Measurements from ENCODE around the gene TAPBPL.
"Not testable (repeated sequence)": the region's sequence is repeated elsewhere in the genome, so short reads cannot be mapped to it uniquely, and the experiment has no call there.

TAPBPL gene

GRCh38 chr12:6466184-6466573 is 14.3 kb downstream of the TAPBPL start:
- Mint-ChIP-seq H3K27me3 (no peaks in the 10 kb centered on the region), H3K9me3 (peaks cover 0 to 4% of the 10 kb centered on the region in 2 donors), H3K4me1 (peaks cover 88% of the 10 kb centered on the region), H3K27ac (peak overlapping the region in 1 of 2 donors; percentile 94), H3K4me3 (peak overlapping the region; percentile 51 to 60)
- DNase-seq (no peak), ATAC-seq (no peak)

GRCh38 chr12:6466751-6467150 is 14.9 kb downstream of the TAPBPL start:
- DNase-seq, ATAC-seq, H3K27me3 Mint-ChIP-seq, H3K9me3 Mint-ChIP-seq: not testable (repeated sequence)
- peak overlapping the region; percentile 78 to 88 for H3K4me3 Mint-ChIP-seq
- H3K27ac Mint-ChIP-seq, result peak overlapping the region; percentile 14 to 27
- peaks cover 87% of the 10 kb centered on the region for H3K4me1 Mint-ChIP-seq

- Mint-ChIP-seq H3K4me1 (peaks cover 83% of the 10 kb centered on the region), H3K4me3 (peak overlapping the region; percentile 78 to 88), H3K27ac (peak overlapping the region in 1 of 2 donors; percentile 82)
- not testable (repeated sequence) for H3K9me3 Mint-ChIP-seq, H3K27me3 Mint-ChIP-seq, DNase-seq, ATAC-seq
Measured at GRCh38 chr12:6467571-6468282, 15.9 kb downstream of the TAPBPL start.

- ATAC-seq (no peak), DNase-seq (no peak)
- peak overlapping the region in 1 of 2 donors; percentile 10 for H3K27ac Mint-ChIP-seq
Measured at GRCh38 chr12:6468283-6468575, 16.4 kb downstream of the TAPBPL start.

GRCh38 chr12:6469092-6469491 is 17.2 kb downstream of the TAPBPL start:
- peak overlapping the region; percentile 76 to 79 for H3K27ac Mint-ChIP-seq
- peaks cover 0 to 4% of the 10 kb centered on the region in 2 donors for H3K9me3 Mint-ChIP-seq
- H3K4me1 Mint-ChIP-seq, result peaks cover 70% of the 10 kb centered on the region
- no peaks in the 10 kb centered on the region for H3K27me3 Mint-ChIP-seq
- H3K4me3 Mint-ChIP-seq, result peak overlapping the region; percentile 78 to 88
- DNase-seq, result no peak
- no peak for ATAC-seq

More at GRCh38 chr12:6468283-6468575, 16.4 kb downstream of the TAPBPL start:
- Mint-ChIP-seq H3K4me1 (peaks cover 78% of the 10 kb centered on the region), H3K27me3 (no peaks in the 10 kb centered on the region), H3K9me3 (peaks cover 0 to 4% of the 10 kb centered on the region in 2 donors), H3K4me3 (peak overlapping the region; percentile 78 to 88)

- DNase-seq (no peak), ATAC-seq (no peak)
- Mint-ChIP-seq H3K27me3 (no peaks in the 10 kb centered on the region), H3K4me1 (peaks cover 63% of the 10 kb centered on the region), H3K27ac (peak overlapping the region; percentile 76 to 91), H3K9me3 (peaks cover 0 to 4% of the 10 kb centered on the region in 2 donors), H3K4me3 (peak overlapping the region; percentile 78 to 88)
Measured at GRCh38 chr12:6469609-6470374, 17.9 kb downstream of the TAPBPL start.

GRCh38 chr12:6470375-6471163 is 18.7 kb downstream of the TAPBPL start, which contains the start of gene VAMP1:
TSS of gene VAMP1 (minus strand) at chr12:6470677. CDS start at chr12:6470531, 146 bp downstream.
- Mint-ChIP-seq H3K27me3 (no peaks in the 10 kb centered on the region), H3K4me3 (peak within 1 kb of the TSS; percentile 78 to 88), H3K27ac (peak within 1 kb of the TSS; percentile 76 to 91), H3K4me1 (peaks cover 57% of the 10 kb centered on the region), H3K9me3 (peaks cover 0 to 4% of the 10 kb centered on the region in 2 donors)
- ATAC-seq (peak; percentile 95), DNase-seq (peak; percentile 98 to 99)

- Mint-ChIP-seq H3K4me1 (peaks cover 43% of the 10 kb centered on the region), H3K9me3 (peaks cover 0 to 3% of the 10 kb centered on the region in 2 donors), H3K27me3 (no peaks in the 10 kb centered on the region), H3K27ac (no peak overlapping the region), H3K4me3 (peak overlapping the region in 1 of 2 donors; percentile 37)
- DNase-seq (no peak), ATAC-seq (no peak)
Measured at GRCh38 chr12:6471989-6472360, 20.1 kb downstream of the TAPBPL start.

GRCh38 chr12:6472491-6472890 is 20.6 kb downstream of the TAPBPL start:
- ATAC-seq, result no peak
- H3K27me3 Mint-ChIP-seq, result no peaks in the 10 kb centered on the region
- H3K4me1 Mint-ChIP-seq, result peaks cover 38% of the 10 kb centered on the region
- H3K9me3 Mint-ChIP-seq, result no peaks in the 10 kb centered on the region
- no peak for DNase-seq
- H3K27ac Mint-ChIP-seq, result no peak overlapping the region
- H3K4me3 Mint-ChIP-seq, result peak overlapping the region in 1 of 2 donors; percentile 37

GRCh38 chr12:6475233-6475975 is 23.6 kb downstream of the TAPBPL start:
- not testable (repeated sequence) for DNase-seq, H3K9me3 Mint-ChIP-seq, ATAC-seq, H3K27me3 Mint-ChIP-seq, H3K27ac Mint-ChIP-seq, H3K4me3 Mint-ChIP-seq
- peaks cover 17% of the 10 kb centered on the region for H3K4me1 Mint-ChIP-seq

GRCh38 chr12:6476489-6476888 is 24.6 kb downstream of the TAPBPL start:
- no peak for DNase-seq
- no peak overlapping the region for H3K27ac Mint-ChIP-seq
- H3K4me1 Mint-ChIP-seq, result peaks cover 8% of the 10 kb centered on the region
- no peaks in the 10 kb centered on the region for H3K27me3 Mint-ChIP-seq
- ATAC-seq, result no peak
- no peak overlapping the region for H3K4me3 Mint-ChIP-seq
- no peaks in the 10 kb centered on the region for H3K9me3 Mint-ChIP-seq

- H3K4me3 Mint-ChIP-seq, DNase-seq, H3K4me1 Mint-ChIP-seq, H3K27me3 Mint-ChIP-seq, ATAC-seq, H3K9me3 Mint-ChIP-seq, H3K27ac Mint-ChIP-seq: not testable (repeated sequence)
Measured at GRCh38 chr12:6477601-6478377, 25.9 kb downstream of the TAPBPL start.

GRCh38 chr12:6478416-6478815 is 26.6 kb downstream of the TAPBPL start:
- no peak overlapping the region for H3K4me3 Mint-ChIP-seq
- ATAC-seq, result no peak

GRCh38 chr12:6488240-6488639 is 36.4 kb downstream of the TAPBPL start:
- ATAC-seq (no peak), DNase-seq (no peak)
- H3K4me3 Mint-ChIP-seq, result no peak overlapping the region
- H3K9me3 Mint-ChIP-seq, result no peaks in the 10 kb centered on the region
- H3K27me3 Mint-ChIP-seq, result no peaks in the 10 kb centered on the region
- peak overlapping the region in 1 of 2 donors; percentile 58 for H3K27ac Mint-ChIP-seq
- peaks cover 10% of the 10 kb centered on the region for H3K4me1 Mint-ChIP-seq

More at GRCh38 chr12:6478416-6478815, 26.6 kb downstream of the TAPBPL start:
- no peak for DNase-seq
- Mint-ChIP-seq H3K27me3 (no peaks in the 10 kb centered on the region), H3K4me1 (no peaks in the 10 kb centered on the region), H3K27ac (no peak overlapping the region), H3K9me3 (no peaks in the 10 kb centered on the region)
